T1000 (cell line): ENCODE measurements around the gene LRP1.
"Not testable (repeated sequence)": the region's sequence is repeated elsewhere in the genome, so short reads cannot be mapped to it uniquely, and the experiment has no call there.

Source experiments
- DNase-seq: peaks from one replicate; lab custom pipeline; 2025; ENCODE audit warnings: mixed read lengths; lab: John Stamatoyannopoulos, UW

LRP1 gene

DNA sequence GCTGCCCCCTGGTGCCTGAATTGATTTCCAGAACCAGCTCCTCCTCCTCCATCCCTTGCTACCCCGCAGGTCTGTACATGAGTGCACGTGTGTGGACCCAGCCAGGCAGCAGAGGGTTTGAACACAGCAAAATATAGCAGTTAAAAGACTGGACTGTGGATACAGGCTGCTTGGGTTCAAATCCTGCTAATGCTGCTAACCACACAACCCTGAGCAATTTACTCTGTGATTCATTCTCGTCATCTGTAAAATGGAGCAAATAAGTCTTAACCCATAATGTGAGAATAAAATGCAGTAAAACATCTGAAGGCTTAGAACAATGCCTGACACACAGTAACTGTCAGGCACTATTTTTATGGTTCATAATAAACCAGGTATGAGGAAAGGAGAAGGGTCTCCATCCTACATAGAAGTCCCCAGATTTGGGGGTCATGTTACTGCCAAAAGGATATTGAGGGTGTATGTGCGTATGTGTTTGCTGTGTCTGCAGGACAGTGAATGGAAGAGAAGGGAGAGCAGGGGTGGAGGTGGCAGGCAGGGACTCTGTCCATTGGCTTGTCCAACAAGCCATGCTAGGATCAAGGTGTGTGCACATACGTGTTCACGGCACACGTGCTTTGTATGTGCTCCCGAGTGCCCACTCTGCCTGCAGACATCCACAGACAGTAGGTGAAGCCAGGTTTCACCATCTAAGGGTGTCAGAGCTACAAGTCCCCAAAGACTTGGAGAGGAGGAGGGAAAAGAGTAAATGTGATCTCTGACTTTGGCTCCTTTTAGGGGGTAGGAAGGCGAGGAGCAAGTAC is 15.6 kb upstream of the LRP1 start:
- no peak for DNase-seq

GRCh38 chr12:57116580-57117281 is 11.6 kb upstream of the LRP1 start:
- DNase-seq, result no peak

DNA sequence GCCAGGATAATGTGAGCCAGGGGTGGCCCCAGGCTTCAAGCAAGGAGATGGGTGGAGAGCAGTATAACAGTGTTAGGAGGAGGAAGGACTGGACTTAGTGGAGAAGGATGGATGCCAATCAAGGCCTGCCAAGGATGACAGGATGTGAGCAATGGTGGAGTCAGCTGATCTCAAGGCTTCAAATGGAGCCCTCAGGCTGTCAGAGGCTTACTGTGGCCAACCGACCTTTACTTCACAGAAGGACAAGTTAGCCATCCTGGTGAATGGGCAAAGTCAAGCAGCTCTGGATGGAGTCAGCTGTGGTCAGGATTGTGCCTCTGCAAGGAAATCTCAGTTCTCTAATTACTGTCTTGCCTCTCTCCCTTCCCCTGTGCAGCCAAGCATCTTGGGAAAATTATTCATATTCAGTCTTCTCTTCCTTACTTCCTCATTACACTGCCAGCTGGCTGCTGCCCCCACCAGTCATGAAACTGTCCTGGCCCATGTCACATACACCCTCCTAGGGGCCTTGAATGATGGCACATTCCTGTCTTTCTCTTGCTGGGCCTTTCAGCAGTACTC is 9.5 kb upstream of the LRP1 start:
- DNase-seq, result peak; percentile 27

- no peak for DNase-seq
Observed at GRCh38 chr12:57119294-57120085, 8.8 kb upstream of the LRP1 start.

DNA sequence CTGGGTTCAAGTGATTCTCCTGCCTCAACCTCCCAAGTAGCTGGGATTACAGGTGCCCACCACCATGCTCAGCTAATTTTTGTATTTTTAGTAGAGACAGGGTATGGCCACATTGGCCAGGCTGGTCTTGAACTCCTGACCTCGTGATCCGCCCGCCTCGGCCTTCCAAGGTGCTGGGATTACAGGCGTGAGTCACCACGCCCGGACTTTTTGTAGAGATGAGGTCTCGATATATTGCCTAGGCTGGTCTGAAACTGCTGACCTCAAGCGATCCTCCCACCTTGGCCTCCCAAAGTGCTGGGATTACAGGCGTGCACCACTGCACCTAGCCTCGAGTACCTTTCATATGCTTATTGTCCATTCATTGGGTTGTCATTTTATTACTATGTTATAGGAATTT is 7.6 kb upstream of the LRP1 start:
- DNase-seq, result not testable (repeated sequence)

- no peak for DNase-seq
Observed at GRCh38 chr12:57123813-57124212, 4.5 kb upstream of the LRP1 start.

DNA sequence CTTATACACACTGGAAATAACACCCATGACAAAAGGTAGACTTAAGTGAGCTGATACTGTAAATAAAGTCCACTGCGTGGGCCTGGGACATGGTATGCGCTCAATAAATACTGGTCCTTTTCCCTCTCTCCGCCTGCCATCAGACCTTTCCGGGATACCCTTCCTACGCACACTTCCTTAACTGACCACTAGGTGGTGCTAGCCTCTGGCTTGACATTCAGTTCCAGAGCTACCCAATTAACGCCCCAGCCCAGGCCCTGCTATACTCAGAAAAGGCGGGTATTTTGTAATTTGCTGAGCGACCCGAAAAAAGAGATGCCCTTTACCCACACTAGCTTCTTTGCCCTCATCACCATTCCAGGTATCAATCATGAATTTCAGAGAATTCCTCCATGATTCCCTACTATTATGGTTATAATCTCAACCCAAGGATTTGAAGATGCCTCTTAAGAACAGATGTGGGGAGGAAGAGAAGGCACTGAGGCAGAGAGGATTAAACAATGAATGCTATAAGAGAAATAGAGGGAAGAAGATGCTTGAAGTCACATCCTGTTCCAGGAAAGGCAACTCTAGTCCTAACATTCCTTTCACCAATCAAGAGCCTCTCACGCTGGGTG is 3.9 kb upstream of the LRP1 start:
- peak; percentile 85 for DNase-seq

DNA sequence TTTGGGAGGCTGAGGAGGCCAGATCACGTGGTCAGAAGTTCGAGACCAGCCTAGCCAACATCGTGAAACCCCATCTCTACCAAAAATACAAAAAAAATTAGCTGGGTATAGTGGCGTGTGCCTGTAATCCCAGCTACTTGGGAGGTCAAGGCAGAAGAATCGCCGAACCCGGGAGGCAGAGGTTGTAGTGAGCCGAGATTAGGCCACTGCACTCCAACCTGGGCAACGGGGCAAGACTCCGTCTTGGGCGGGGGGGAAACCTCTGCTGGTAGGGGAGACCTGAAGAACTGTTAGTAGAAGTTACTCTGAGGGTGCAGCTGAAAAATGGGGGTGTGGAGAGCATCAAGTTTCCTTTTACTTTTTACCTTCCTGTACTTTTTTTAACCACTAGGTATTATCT is 2.2 kb upstream of the LRP1 start:
- DNase-seq, result no peak

DNA sequence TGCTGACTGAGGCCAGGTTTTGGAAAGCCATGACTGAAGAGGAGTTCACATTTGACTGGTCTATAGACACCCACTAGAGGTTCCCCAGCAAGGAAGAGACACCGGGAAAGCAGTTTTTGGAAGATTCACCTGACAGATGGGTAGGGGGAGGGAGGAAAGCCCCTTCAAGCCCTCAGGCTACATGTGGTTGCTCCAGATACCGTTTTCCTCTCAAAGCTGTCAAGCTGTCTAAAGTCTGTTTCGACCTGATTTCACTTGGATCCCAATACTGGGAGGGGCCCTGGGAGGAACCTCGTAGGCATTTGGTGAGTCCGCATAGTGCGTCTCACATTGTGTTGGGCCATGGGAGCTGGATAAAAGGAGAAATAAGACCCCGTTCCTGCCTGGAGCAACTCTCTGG is 1.7 kb upstream of the LRP1 start:
- no peak for DNase-seq

GRCh38 chr12:57127101-57127725 is 1.1 kb upstream of the LRP1 start:
- DNase-seq, result peak; percentile 74

- no peak for DNase-seq
Observed at GRCh38 chr12:57128519-57129247, 400 bp downstream of the LRP1 start.

- DNase-seq, result no peak
Observed at GRCh38 chr12:57129321-57129842, 1.1 kb downstream of the LRP1 start.

DNA sequence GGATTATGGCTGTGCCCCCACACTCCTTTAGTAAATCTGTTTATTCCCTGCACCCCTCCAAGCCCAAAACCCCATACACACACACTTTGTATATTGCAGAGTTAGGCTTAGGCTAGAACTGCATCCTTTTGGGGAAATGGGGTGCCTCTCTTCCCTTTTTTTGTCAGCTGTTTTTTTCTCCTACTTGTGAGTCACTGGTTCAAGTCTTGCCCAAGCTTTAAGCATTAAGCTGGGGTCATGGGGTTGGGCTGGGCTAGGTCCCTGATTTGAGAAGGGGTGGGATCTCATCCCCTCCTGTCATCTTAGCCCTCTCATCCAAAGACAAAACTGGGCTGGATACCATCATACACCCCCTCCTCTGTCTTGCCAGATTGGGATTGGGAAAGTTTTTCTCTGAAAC is 1.6 kb downstream of the LRP1 start:
- no peak for DNase-seq

GRCh38 chr12:57130941-57131340 is 2.7 kb downstream of the LRP1 start:
- DNase-seq, result no peak

DNA sequence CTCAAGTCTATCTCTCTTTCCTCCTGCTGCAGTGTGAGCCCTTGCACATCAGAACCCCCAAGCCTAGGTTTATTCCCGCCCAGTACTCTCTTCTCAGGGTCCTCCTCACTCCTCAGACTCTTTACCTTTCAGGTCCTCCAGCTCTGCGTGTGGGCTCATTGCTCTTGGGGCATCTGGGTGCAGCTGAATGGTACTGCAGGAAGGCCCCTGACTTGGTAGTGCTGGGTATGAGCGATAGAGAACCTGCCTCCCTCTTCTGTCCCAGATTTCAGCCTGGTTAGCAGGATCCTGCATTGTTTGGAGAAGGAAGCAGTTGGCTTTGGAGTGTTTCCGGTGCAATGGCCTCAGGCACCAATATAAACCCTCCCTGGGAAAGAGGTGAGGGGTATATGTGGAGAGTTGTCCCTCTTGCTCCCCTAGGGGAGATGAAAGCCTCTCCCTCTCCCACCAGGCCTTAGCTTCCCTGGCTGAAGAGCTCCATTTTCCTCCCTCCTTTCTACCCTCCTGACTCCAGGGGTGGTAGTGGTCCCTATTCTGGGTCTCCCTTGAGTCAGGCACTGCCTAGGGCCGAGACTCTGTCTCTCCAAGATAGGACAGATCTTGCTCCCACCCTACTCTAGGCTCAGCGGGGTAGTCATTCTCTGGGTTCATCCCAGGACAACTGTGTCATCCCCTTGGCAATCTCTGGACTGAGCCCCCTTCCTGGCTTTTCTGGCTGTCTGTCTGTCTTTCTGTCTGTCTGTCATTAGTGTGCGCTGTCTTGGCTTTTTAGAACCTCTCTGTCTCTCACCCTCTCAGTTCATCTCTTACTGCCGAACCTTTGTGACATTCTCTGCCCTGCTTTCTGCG is 3.8 kb downstream of the LRP1 start:
- no peak for DNase-seq

- no peak for DNase-seq
Observed at GRCh38 chr12:57133013-57133569, 4.8 kb downstream of the LRP1 start.

- DNase-seq, result no peak
Observed at GRCh38 chr12:57133916-57134315, 5.6 kb downstream of the LRP1 start.

GRCh38 chr12:57134949-57135348 is 6.7 kb downstream of the LRP1 start:
- DNase-seq, result no peak
